Endothelial cell of umbilical vein (primary cell): ENCODE data around the gene RPS6KA5.

Source experiments
- CTCF ChIP-seq, 2 donors: IDR thresholded peaks; 1 replicate in 1 of 2; 2 replicates in 1 of 2; pipeline ENCODE4 v1.5.1; 2011; ENCODE audit warnings: low read length in 2 of 2, mild to moderate bottlenecking in 2 of 2, moderate library complexity in 2 of 2, control low read depth in 1 of 2, inconsistent platforms in 1 of 2, low read depth in 1 of 2; ENCODE audit not compliant: insufficient read depth in 1 of 2; ENCODE audit errors: extremely low read depth in 1 of 2
- EZH2 ChIP-seq: IDR thresholded peaks from 2 replicates; pipeline ENCODE4 v1.6.1; 2012; ENCODE audit warnings: borderline replicate concordance, low read depth, mild to moderate bottlenecking, moderate library complexity, low read length, inconsistent platforms; ENCODE audit not compliant: severe bottlenecking
- FOS ChIP-seq: IDR thresholded peaks from 2 replicates; pipeline ENCODE4 v1.6.1; 2011; ENCODE audit warnings: mild to moderate bottlenecking, low read length, moderate library complexity, borderline replicate concordance; ENCODE audit not compliant: insufficient read depth
- MAX ChIP-seq: IDR thresholded peaks from 2 replicates; pipeline ENCODE4 v1.6.1; 2011; ENCODE audit not compliant: insufficient read depth, insufficient read length
- POLR2AphosphoS5 ChIP-seq: IDR thresholded peaks from 2 replicates; pipeline ENCODE4 v1.6.1; 2012; ENCODE audit warnings: low read depth, mild to moderate bottlenecking, control low read depth, low read length, moderate library complexity; ENCODE audit not compliant: insufficient read depth

- TF ChIP-seq CTCF (IDR thresholded peaks at IDR 0.05; ENCODE audit: extremely low read depth in 1 of 2, insufficient read depth in 1 of 2, low read depth in 1 of 2, low read length in 2 of 2) (no peak), POLR2AphosphoS5 (no peak), FOS (no peak), EZH2 (no peak), MAX (no peak)
These were observed 223.1 kb downstream of the RPS6KA5 start for GRCh38 chr14:90837355-90837754.
